Chondrocyte (in vitro differentiated cells): Measurements from ENCODE around the gene MBTD1. TPM values are rescaled to one million over a fixed set of nuclear protein-coding genes. Genes with fewer than 3 reads are reported as not detected.

Experiments
- DNase-seq: peaks from one replicate; pipeline ENCODE4 v3.0.0; 2021; ENCODE audit warnings: mixed read lengths, low spot score
- H3K27ac Mint-ChIP-seq: one replicate; pipeline ENCODE4 v1.8.0; 2021; ENCODE audit warnings: mild to moderate bottlenecking, moderate library complexity, mixed read lengths; ENCODE audit not compliant: unreplicated experiment
- H3K27me3 Mint-ChIP-seq: 2 replicates; pipeline ENCODE4 v1.8.0; 2021; ENCODE audit warnings: low read depth, mixed read lengths
- H3K36me3 Mint-ChIP-seq: 2 replicates; pipeline ENCODE4 v1.8.0; 2021; ENCODE audit warnings: low read depth, mixed read lengths
- H3K4me1 Mint-ChIP-seq: 2 replicates; pipeline ENCODE4 v1.8.0; 2021; ENCODE audit warnings: low read depth, mild to moderate bottlenecking, mixed read lengths
- H3K4me3 Mint-ChIP-seq: one replicate; pipeline ENCODE4 v1.8.0; 2021; ENCODE audit warnings: mild to moderate bottlenecking, moderate library complexity, mixed read lengths; ENCODE audit not compliant: unreplicated experiment
- H3K9me3 Mint-ChIP-seq: 2 replicates; pipeline ENCODE4 v1.8.0; 2021; ENCODE audit warnings: low read depth, mixed read lengths
- total RNA-seq: library from RNA; stranded (reverse); gene quantifications from 3 replicates; pipeline ENCODE4 v1.2.1, GENCODE V29; 2021
- TF ChIP-seq, protein P1 (sequence below): fragments of 200-600 bp; sonication (generic); IDR thresholded peaks from 2 replicates; pipeline ENCODE4 v1.5.0; 2021; ENCODE audit warnings: antibody characterized with exemption, mild to moderate bottlenecking, moderate library complexity

The MBTD1 gene
- total RNA-seq, 1 donor from 2014 or later, result 10.9 TPM

DNA sequence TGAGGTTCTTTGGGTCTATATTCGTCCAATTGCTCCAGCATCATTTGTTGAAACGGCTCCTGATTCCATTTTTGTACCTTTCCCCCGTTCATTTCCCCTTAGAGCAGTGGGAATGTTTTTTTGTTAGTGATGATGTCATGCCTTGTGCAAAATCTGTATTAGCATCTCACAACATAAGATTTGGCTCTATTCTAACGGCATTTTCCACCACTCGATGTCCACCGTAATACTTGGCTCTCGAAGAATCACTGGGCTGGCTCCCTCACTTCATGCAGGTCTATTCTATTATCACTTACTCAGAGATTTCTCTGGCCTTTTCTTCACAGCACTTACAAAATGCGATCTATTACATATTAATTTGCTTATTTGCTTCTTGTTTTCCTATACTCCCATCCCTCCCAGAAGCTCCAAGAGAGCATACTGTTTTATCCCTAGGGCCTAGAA lies 107.1 kb downstream of the MBTD1 start:
- no peak for DNase-seq
- Mint-ChIP-seq H3K36me3 (peaks cover 4% of the 10 kb centered on the region), H3K27me3 (no peaks in the 10 kb centered on the region), H3K27ac (no peak overlapping the region), H3K9me3 (no peaks in the 10 kb centered on the region), H3K4me1 (peaks cover 8% of the 10 kb centered on the region), H3K4me3 (no peak overlapping the region)
- TF ChIP-seq, protein P1, sequence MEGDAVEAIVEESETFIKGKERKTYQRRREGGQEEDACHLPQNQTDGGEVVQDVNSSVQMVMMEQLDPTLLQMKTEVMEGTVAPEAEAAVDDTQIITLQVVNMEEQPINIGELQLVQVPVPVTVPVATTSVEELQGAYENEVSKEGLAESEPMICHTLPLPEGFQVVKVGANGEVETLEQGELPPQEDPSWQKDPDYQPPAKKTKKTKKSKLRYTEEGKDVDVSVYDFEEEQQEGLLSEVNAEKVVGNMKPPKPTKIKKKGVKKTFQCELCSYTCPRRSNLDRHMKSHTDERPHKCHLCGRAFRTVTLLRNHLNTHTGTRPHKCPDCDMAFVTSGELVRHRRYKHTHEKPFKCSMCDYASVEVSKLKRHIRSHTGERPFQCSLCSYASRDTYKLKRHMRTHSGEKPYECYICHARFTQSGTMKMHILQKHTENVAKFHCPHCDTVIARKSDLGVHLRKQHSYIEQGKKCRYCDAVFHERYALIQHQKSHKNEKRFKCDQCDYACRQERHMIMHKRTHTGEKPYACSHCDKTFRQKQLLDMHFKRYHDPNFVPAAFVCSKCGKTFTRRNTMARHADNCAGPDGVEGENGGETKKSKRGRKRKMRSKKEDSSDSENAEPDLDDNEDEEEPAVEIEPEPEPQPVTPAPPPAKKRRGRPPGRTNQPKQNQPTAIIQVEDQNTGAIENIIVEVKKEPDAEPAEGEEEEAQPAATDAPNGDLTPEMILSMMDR, result no peak

DNA sequence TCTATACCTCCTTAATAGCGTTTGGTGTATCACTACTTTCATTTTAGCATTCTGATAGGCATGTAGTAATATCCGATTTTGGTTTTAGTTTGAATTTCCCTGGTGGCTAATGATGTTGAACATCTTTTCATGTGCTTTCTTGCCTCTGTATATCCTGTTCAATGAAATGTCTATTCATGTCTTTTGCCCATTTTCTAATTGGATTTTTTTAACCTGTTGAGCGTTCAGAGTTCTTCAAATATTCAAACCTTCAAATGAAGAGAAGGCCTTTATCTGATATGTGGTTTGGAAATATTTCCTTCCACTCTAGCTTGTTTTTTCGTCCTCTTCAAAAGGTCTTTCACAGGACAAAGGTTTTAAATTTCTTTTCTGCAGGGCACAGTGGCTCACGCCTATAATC lies 108.9 kb downstream of the MBTD1 start:
- peaks cover 7% of the 10 kb centered on the region for H3K4me1 Mint-ChIP-seq
- TF ChIP-seq, protein P1, result no peak
- no peak overlapping the region for H3K4me3 Mint-ChIP-seq
- H3K27me3 Mint-ChIP-seq, result no peaks in the 10 kb centered on the region
- H3K27ac Mint-ChIP-seq, result no peak overlapping the region
- no peaks in the 10 kb centered on the region for H3K9me3 Mint-ChIP-seq
- no peak for DNase-seq
- no peaks in the 10 kb centered on the region for H3K36me3 Mint-ChIP-seq

DNA sequence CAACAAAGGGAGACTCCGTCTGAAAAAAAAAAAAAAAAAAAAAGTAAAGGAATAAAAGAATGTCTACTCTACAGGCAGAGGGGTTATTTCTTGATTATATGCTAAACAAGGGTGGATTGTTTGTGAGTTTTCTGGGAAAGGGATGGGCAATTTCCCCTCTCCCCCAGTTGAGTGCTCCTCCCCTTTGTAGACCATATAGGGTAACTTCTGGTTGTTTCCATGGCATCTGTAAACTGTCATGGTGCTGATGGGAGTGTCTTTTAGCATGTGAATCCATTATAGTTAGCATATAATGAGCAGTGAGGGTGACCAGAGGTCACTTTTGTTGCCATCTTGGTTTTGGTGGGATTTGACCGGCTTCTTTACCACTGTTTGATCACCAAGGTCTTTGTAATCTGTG lies 110.7 kb downstream of the MBTD1 start:
- Mint-ChIP-seq H3K4me1 (no peaks in the 10 kb centered on the region), H3K4me3 (no peak overlapping the region), H3K27me3 (no peaks in the 10 kb centered on the region), H3K9me3 (no peaks in the 10 kb centered on the region), H3K36me3 (no peaks in the 10 kb centered on the region), H3K27ac (no peak overlapping the region)
- no peak for DNase-seq
- TF ChIP-seq, protein P1, result no peak

DNA sequence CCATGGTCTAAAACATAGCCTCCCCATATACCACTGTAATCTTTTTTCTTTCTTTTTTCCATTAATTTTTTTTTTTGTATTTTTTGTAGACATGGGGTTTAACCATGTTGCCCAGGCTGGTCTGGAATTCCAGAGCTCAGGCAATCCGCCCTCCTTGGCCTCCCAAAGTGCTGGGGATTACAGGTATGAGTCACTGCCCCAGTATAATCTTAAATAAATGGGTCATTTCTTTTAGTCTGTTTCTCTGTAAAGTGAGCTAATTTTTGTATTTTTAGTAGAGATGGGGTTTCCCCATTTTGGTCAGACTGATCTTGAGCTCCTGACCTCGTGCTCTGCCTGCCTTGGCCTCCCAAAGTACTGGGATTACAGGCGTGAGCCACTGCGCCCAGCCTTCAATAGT lies 112.2 kb downstream of the MBTD1 start:
- Mint-ChIP-seq H3K9me3 (no peaks in the 10 kb centered on the region), H3K36me3 (no peaks in the 10 kb centered on the region), H3K27ac (no peak overlapping the region), H3K27me3 (no peaks in the 10 kb centered on the region), H3K4me1 (no peaks in the 10 kb centered on the region), H3K4me3 (no peak overlapping the region)
- TF ChIP-seq, protein P1, result no peak
- DNase-seq, result no peak

DNA sequence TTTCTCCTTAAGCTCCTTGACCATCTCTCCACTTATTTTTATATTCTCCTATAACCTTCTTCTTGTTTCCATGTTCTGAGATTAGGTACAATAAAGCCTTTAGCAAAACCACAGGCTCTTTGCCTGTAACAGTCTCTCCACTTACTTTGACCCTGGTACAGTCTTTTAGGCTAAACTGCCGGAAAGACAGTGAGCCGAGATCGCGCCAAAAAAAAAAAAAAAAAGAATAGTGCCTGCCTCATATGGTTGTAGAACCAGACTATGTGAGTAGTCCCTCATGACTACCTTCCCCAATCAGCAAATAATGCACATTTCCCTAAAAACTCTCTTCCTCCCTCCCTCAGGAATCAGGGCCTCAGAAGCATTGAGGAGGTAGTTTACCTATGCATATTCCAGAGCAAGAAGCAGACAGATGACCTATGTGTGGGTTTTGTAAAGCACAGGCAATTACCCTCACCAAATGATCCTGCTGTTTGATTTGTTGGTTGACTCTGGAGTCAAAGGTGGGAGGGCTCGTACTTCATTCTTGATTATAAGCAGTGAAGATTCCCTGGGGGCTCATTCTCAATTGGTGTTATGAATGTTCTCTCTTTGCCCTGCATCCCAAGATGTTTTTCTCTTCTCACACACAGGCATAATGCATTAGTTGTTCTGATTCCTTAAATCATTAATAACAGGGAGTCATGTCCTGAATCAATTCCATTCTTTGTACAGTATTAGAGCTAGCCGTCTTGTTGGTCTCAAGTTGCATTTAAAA lies 115.4 kb downstream of the MBTD1 start:
- H3K4me1 Mint-ChIP-seq, result no peaks in the 10 kb centered on the region
- H3K36me3 Mint-ChIP-seq, result no peaks in the 10 kb centered on the region
- no peaks in the 10 kb centered on the region for H3K27me3 Mint-ChIP-seq
- H3K27ac Mint-ChIP-seq, result no peak overlapping the region
- no peak overlapping the region for H3K4me3 Mint-ChIP-seq
- no peak for DNase-seq
- TF ChIP-seq, protein P1, result no peak
- H3K9me3 Mint-ChIP-seq, result no peaks in the 10 kb centered on the region
